ENCODE measurements around the gene GOLPH3. TPM values are rescaled to one million over a fixed set of nuclear protein-coding genes. Genes with fewer than 3 reads are reported as not detected.
A peak's percentile ranks its signal among the peaks of the same experiment; 100 is the strongest.
"Not testable (repeated sequence)": the region's sequence is repeated elsewhere in the genome, so short reads cannot be mapped to it uniquely, and the experiment has no call there.

The GOLPH3 gene
- total RNA-seq, 1 experiment from 2014 or later = 46.2 TPM

DNA sequence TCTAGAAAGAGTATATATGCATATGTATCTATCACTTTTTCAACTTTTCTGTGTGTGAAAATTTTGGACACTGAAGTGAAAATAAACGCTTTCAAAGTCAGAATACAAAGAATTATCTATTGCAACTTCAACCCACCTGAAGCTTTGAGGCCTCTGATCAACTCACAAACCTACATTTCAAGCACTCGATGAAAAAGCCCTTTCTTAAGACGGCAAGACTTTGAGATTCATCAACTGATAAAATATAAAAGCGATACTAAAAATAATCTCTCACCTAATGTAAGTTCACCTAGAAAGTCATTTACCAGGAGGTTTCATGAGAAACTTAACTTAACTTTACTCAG is 1.2 kb downstream of the GOLPH3 start:
- Histone ChIP-seq H3K9me3 (ENCODE audit: low read length) (no peaks in the 10 kb centered on the region), H3F3A (ENCODE audit: low read length, unreplicated experiment) (no peaks in the 10 kb centered on the region), H3K36me3 (ENCODE audit: low read depth, low read length) (peaks cover 29% of the 10 kb centered on the region), H3K4me3 (ENCODE audit: low read length) (peak overlapping the region; percentile 74), H3K9ac (ENCODE audit: low read length) (peak overlapping the region; percentile 99), H4K20me1 (ENCODE audit: low read length) (peaks cover 36% of the 10 kb centered on the region), H3K9me2 (replicated peaks; ENCODE audit: low read length) (no peaks in the 10 kb centered on the region), H3K27ac (ENCODE audit: low read length) (peak overlapping the region; percentile 81), H3K79me2 (ENCODE audit: low read length) (peaks cover 62% of the 10 kb centered on the region), H3K4me2 (ENCODE audit: low read length) (peak overlapping the region; percentile 91), H2AFZ (ENCODE audit: low read length) (no peak overlapping the region), H3K27me3 (ENCODE audit: low read length) (no peaks in the 10 kb centered on the region), H3K4me1 (ENCODE audit: insufficient read depth, low read length) (peaks cover 25% of the 10 kb centered on the region)
- TSS peak; percentile 42 for BruUV-seq (replicated peaks)
- DNase-seq (peak; percentile 8), ATAC-seq (no peak)
- TF ChIP-seq EZH2phosphoT487 (IDR thresholded peaks at IDR 0.05; ENCODE audit: borderline replicate concordance, low read length) (no peak), EZH2 (IDR thresholded peaks at IDR 0.05; ENCODE audit: low read length, unreplicated experiment) (no peak)
- TF ChIP-seq, protein P1, sequence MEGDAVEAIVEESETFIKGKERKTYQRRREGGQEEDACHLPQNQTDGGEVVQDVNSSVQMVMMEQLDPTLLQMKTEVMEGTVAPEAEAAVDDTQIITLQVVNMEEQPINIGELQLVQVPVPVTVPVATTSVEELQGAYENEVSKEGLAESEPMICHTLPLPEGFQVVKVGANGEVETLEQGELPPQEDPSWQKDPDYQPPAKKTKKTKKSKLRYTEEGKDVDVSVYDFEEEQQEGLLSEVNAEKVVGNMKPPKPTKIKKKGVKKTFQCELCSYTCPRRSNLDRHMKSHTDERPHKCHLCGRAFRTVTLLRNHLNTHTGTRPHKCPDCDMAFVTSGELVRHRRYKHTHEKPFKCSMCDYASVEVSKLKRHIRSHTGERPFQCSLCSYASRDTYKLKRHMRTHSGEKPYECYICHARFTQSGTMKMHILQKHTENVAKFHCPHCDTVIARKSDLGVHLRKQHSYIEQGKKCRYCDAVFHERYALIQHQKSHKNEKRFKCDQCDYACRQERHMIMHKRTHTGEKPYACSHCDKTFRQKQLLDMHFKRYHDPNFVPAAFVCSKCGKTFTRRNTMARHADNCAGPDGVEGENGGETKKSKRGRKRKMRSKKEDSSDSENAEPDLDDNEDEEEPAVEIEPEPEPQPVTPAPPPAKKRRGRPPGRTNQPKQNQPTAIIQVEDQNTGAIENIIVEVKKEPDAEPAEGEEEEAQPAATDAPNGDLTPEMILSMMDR (conservative IDR thresholded peaks at IDR 0.05; ENCODE audit: low read depth, low read length) = no peak
- intact Hi-C loops (cut with micrococcal nuclease) = loop anchor here (5.0 kb wide), 1 partner anchor 41 kb away; no protein-coding TSS in a partner anchor
- POLR2A ChIA-PET (ENCODE audit: unreplicated experiment) = interaction anchor here (0.7 kb wide), 1 partner anchor 114 kb away, joined by 5 read pairs; no protein-coding TSS in a partner anchor
- CTCF ChIA-PET = no interaction called here

DNA sequence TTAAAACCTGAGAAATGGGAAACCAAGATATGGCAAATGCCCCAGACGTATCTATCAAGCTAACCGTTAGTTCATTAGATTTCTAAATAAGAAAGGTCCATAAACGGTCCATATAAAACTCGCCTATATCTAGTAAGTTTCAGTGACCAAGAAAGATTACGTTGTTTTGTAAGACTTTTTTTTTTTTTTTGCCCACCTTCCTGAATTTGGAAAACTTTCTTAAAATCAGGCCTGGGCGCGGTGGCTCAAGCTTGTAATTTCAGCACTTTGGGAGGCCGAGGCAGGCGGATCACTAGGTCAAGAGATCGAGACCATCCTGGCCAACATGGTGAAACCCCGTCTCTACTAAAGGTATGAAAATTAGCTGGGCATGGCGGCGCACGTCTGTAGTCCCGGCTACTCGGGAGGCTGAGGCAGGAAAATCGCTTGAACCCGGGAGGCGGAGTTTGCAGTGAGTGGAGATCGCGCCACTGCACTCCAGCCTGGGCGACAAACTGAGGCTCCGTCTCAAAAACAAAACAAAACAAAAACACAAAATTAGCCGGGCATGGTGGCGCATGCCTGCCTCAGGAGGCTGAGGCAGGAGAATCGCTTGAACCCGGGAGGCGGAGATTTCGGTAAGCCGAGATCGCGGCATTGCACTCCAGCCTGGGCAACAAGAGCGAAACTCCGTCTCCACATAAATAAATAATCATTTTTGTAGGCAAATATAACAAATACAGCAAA is 1.8 kb downstream of the GOLPH3 start:
- H3K27ac ChIP-seq (ENCODE audit: low read length); H2AFZ ChIP-seq (ENCODE audit: low read length); H3K9me3 ChIP-seq (ENCODE audit: low read length); BruUV-seq (replicated peaks); CTCF ChIA-PET; ATAC-seq; H3K9me2 ChIP-seq (replicated peaks; ENCODE audit: low read length); H3K27me3 ChIP-seq (ENCODE audit: low read length); H3F3A ChIP-seq (ENCODE audit: low read length, unreplicated experiment): not testable (repeated sequence)
- Histone ChIP-seq H3K79me2 (ENCODE audit: low read length) (peaks cover 67% of the 10 kb centered on the region), H3K36me3 (ENCODE audit: low read depth, low read length) (peaks cover 34% of the 10 kb centered on the region), H3K4me3 (ENCODE audit: low read length) (peak overlapping the region; percentile 74), H4K20me1 (ENCODE audit: low read length) (peaks cover 36% of the 10 kb centered on the region), H3K9ac (ENCODE audit: low read length) (peak overlapping the region; percentile 99), H3K4me1 (ENCODE audit: insufficient read depth, low read length) (peaks cover 25% of the 10 kb centered on the region), H3K4me2 (ENCODE audit: low read length) (peak overlapping the region; percentile 91)
- POLR2A ChIA-PET (ENCODE audit: unreplicated experiment) = interaction anchor here (0.7 kb wide), 1 partner anchor 113 kb away, joined by 5 read pairs; no protein-coding TSS in a partner anchor
- DNase-seq = peak; percentile 16
- intact Hi-C loops (cut with micrococcal nuclease) = loop anchor here (5.0 kb wide), 1 partner anchor 40 kb away; no protein-coding TSS in a partner anchor

DNA sequence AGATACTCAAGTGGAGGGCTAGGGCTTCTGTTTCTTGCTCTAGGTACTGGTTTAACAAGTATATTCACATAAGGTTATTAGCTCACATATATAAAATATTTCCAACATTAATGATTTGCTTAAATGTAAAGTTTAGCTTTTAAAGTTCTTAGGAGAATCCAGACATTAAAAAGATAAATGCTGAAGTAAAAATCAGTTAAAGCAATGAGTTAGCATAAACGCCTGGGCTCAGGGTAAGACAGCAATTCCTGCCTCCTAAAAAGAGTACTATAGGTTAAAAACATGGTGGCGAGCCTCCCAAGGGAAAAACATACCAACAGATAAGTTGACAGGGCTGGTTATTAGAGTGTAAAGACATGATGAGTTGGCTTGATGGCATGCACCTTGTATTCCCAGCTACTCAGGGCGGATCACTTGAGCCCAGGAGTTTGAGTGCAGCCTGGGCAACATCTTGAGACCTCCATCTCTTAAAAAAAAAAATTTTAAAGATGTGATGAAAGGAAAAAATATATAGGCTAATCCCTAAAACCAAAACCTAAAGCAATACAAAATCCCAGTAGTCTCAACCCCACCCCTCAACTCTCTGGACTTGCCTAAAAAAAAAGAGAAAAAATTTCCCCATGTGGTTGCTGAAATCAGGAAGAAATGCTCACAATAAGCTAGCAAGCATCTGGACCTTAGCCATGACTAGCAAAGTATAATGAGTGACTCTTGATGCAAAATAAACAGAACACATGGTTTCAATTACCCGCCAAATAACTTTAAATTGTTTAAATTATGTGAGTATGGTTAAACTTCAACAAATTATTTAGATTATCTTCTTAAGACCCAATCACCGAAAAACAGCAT is 3.6 kb downstream of the GOLPH3 start:
- TF ChIP-seq, protein P1 (conservative IDR thresholded peaks at IDR 0.05; ENCODE audit: low read depth, low read length) = no peak
- TF ChIP-seq EZH2 (IDR thresholded peaks at IDR 0.05; ENCODE audit: low read length, unreplicated experiment) = no peak
- TF ChIP-seq EZH2phosphoT487 (IDR thresholded peaks at IDR 0.05; ENCODE audit: borderline replicate concordance, low read length) = no peak
- Histone ChIP-seq H3K79me2 (ENCODE audit: low read length) (peaks cover 86% of the 10 kb centered on the region), H3F3A (ENCODE audit: low read length, unreplicated experiment) (no peaks in the 10 kb centered on the region), H3K27ac (ENCODE audit: low read length) (peak overlapping the region; percentile 5), H3K4me2 (ENCODE audit: low read length) (peak overlapping the region; percentile 91), H3K9ac (ENCODE audit: low read length) (peak overlapping the region; percentile 5; the same call in 1 of the 2 replicates), H3K27me3 (ENCODE audit: low read length) (no peaks in the 10 kb centered on the region), H3K4me3 (ENCODE audit: low read length) (peak overlapping the region; percentile 74), H4K20me1 (ENCODE audit: low read length) (peaks cover 38% of the 10 kb centered on the region), H2AFZ (ENCODE audit: low read length) (no peak overlapping the region), H3K9me3 (ENCODE audit: low read length) (no peaks in the 10 kb centered on the region), H3K9me2 (replicated peaks; ENCODE audit: low read length) (no peaks in the 10 kb centered on the region), H3K4me1 (ENCODE audit: insufficient read depth, low read length) (peaks cover 25% of the 10 kb centered on the region), H3K36me3 (ENCODE audit: low read depth, low read length) (peaks cover 35% of the 10 kb centered on the region)
- intact Hi-C loops (cut with micrococcal nuclease) = loop anchor here (5.0 kb wide), 1 partner anchor 38 kb away; no protein-coding TSS in a partner anchor
- POLR2A ChIA-PET (ENCODE audit: unreplicated experiment) = interaction anchor here (0.6 kb wide), 3 partner anchors 9 to 1836 kb away, joined by 3 to 7 read pairs (median 4); no protein-coding TSS in a partner anchor
- CTCF ChIA-PET = interaction anchor here (0.5 to 0.7 kb wide), 3 partner anchors 39 to 461 kb away, joined by 4 to 7 read pairs (median 7); no protein-coding TSS in a partner anchor
- no TSS peak for BruUV-seq (replicated peaks)
- DNase-seq (peak; percentile 43), ATAC-seq (no peak)

All from PC-3 (cell line).